Motor neuron (in vitro differentiated cells): Measurements from ENCODE around the gene RPL31. TPM values are rescaled to one million over a fixed set of nuclear protein-coding genes. Genes with fewer than 3 reads are reported as not detected.

ENCODE experiments used
- ATAC-seq, 8 experiments: fragments of 200-7000 bp; cut with Tn5 transposase; replicated peaks in 6 of 8; 2 replicates each; pipeline ENCODE4 v1.8.0; 2021; ENCODE audit warnings: mild to moderate bottlenecking in 8 of 8, moderate library complexity in 8 of 8
- H3K27ac ChIP-seq, 2 donors: fragments of 250-450 bp; sonication (Bioruptor Pico); 2 replicates each; pipeline ENCODE4 v1.9.0; 2021; ENCODE audit warnings: antibody characterized with exemption in 2 of 2, mild to moderate bottlenecking in 2 of 2, moderate library complexity in 1 of 2
- H3K4me1 ChIP-seq, 2 donors: fragments of 250-450 bp; sonication (Bioruptor Pico); replicated peaks in 1 of 2; 2 replicates each; pipeline ENCODE4 v1.6.1; 2021; ENCODE audit warnings: antibody characterized with exemption in 2 of 2, mild to moderate bottlenecking in 2 of 2, moderate library complexity in 1 of 2
- H3K4me3 ChIP-seq, 5 donors: fragments of 250-450 bp; sonication (Bioruptor Pico); 2 replicates each; pipeline ENCODE4 v1.9.0; 2021; ENCODE audit warnings: antibody characterized with exemption in 5 of 5, mild to moderate bottlenecking in 5 of 5, moderate library complexity in 4 of 5
- WGBS, 10 experiments: fragments of 450-650 bp; shearing (Covaris generic); methylation state at CpG; one replicate each; pipeline ENCODE4 v1.0.0; 2022; 5-methylcytosine and 5-hydroxymethylcytosine counted together
- in situ Hi-C, 9 experiments: fragments of 400-800 bp; cut with MboI; loops; one replicate each; pipeline ENCODE4 v1.15.0; 2021; ENCODE audit warnings: low sequenced_read_pairs in 9 of 9, low pct_unique_long_range_greater_than_20kb in 2 of 9; ENCODE audit not compliant: unreplicated experiment in 9 of 9
- total RNA-seq, 8 experiments: library from RNA; unstranded; fragments of 300-600 nt; gene quantifications; 2 replicates each; pipeline versions ENCODE4 v1.2.3 to v1.2.4, GENCODE V29; 2022

The RPL31 gene
- total RNA-seq, 8 experiments from 2014 or later, result 1,777 to 4,126 (median 2,476) TPM

GRCh38 chr2:101023327-101024107, 21.4 kb downstream of the RPL31 start:
- 90 to 100% (median 100%) methylated on average over 2 to 6 of the region's 6 CpGs; no CpG with 5 or more reads in 1 of the 10 experiments for WGBS, 10 experiments
- Histone ChIP-seq H3K27ac (no peak overlapping the region), H3K4me1 (peaks cover 6 to 7% of the 10 kb centered on the region in 2 donors), H3K4me3 (no peak overlapping the region)
- in situ Hi-C loops, result loop anchor here in 3 of 9 experiments (25.0 kb wide), 3 partner anchors 139 to 239 kb away; partner anchors contain the start of genes CNOT11 (in 1 of the 3) and TBC1D8 (in 1 of the 3)
- ATAC-seq, result no peak

- Histone ChIP-seq H3K4me1 (peaks cover 6 to 7% of the 10 kb centered on the region in 2 donors), H3K27ac (no peak overlapping the region), H3K4me3 (no peak overlapping the region)
- in situ Hi-C loops, result loop anchor here in 1 of 9 experiments (25.0 kb wide), 1 partner anchor 162 kb away; no protein-coding TSS in a partner anchor
- no peak for ATAC-seq
- 77 to 100% (median 87%) methylated on average over 2 to 6 of the region's 6 CpGs for WGBS, 10 experiments
Observed at GRCh38 chr2:101025561-101025960, 23.5 kb downstream of the RPL31 start.

GRCh38 chr2:101026253-101026701, 24.2 kb downstream of the RPL31 start:
- in situ Hi-C loops, result loop anchor here in 1 of 9 experiments (25.0 kb wide), 1 partner anchor 161 kb away; no protein-coding TSS in a partner anchor
- 24 to 83% (median 59%) methylated on average over 1 to 7 of the region's 9 CpGs; no CpG with 5 or more reads in 2 of the 10 experiments for whole genome bisulfite sequencing, 10 experiments
- H3K4me1 ChIP-seq, result peaks cover 6 to 7% of the 10 kb centered on the region in 2 donors
- H3K27ac ChIP-seq, result no peak overlapping the region
- H3K4me3 ChIP-seq, result no peak overlapping the region
- ATAC-seq, result peak in 3 of 8 experiments; percentile 30 to 65 (median 50)

- H3K27ac ChIP-seq, result no peak overlapping the region
- peak in 2 of 8 experiments; percentile 12 to 36 for ATAC-seq
- in situ Hi-C loops, result loop anchor here in 1 of 9 experiments (25.0 kb wide), 1 partner anchor 160 kb away; no protein-coding TSS in a partner anchor
- WGBS, 10 experiments, result 70 to 100% (median 100%) methylated on average over 1 to 5 of the region's 15 CpGs; no CpG with 5 or more reads in 2 of the 10 experiments
- peaks cover 6 to 7% of the 10 kb centered on the region in 2 donors for H3K4me1 ChIP-seq
- no peak overlapping the region for H3K4me3 ChIP-seq
Observed at GRCh38 chr2:101026923-101027469, 24.9 kb downstream of the RPL31 start.

DNA sequence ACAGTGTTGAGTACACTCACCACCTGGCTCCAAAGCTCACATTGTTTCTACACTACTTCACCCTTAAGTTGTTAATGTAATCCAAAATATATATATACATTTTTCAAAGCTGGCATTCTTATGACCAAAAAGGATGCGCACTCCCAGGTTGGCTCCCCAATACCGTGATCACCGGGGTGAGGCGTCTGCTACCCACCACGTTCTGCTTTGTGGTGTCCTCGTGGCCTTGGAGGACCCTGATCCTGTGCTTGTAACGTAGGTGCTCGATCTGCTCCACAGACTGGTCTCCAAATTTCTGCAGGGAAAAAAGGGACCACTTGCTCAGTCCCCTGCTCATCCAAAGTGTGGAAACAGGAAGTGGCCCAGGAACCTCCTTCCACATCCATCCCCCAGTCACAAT, 25.8 kb downstream of the RPL31 start:
- in situ Hi-C loops, result loop anchor here in 1 of 9 experiments (25.0 kb wide), 1 partner anchor 159 kb away; no protein-coding TSS in a partner anchor
- ATAC-seq, result no peak
- H3K4me1 ChIP-seq, result peaks cover 6 to 7% of the 10 kb centered on the region in 2 donors
- no peak overlapping the region for H3K27ac ChIP-seq
- H3K4me3 ChIP-seq, result no peak overlapping the region
- 60 to 100% (median 99%) methylated on average over 1 to 6 of the region's 8 CpGs; no CpG with 5 or more reads in 4 of the 10 experiments for WGBS, 10 experiments

GRCh38 chr2:101030866-101031554, 28.9 kb downstream of the RPL31 start:
- Histone ChIP-seq H3K4me1 (peaks cover 4 to 5% of the 10 kb centered on the region in 2 donors), H3K4me3 (no peak overlapping the region), H3K27ac (no peak overlapping the region)
- no peak for ATAC-seq
- WGBS, 10 experiments, result 20 to 100% (median 82%) methylated on average over 1 to 9 of the region's 10 CpGs; no CpG with 5 or more reads in 3 of the 10 experiments
- in situ Hi-C loops, result loop anchor here in 1 of 9 experiments (25.0 kb wide), 1 partner anchor 156 kb away; no protein-coding TSS in a partner anchor

DNA sequence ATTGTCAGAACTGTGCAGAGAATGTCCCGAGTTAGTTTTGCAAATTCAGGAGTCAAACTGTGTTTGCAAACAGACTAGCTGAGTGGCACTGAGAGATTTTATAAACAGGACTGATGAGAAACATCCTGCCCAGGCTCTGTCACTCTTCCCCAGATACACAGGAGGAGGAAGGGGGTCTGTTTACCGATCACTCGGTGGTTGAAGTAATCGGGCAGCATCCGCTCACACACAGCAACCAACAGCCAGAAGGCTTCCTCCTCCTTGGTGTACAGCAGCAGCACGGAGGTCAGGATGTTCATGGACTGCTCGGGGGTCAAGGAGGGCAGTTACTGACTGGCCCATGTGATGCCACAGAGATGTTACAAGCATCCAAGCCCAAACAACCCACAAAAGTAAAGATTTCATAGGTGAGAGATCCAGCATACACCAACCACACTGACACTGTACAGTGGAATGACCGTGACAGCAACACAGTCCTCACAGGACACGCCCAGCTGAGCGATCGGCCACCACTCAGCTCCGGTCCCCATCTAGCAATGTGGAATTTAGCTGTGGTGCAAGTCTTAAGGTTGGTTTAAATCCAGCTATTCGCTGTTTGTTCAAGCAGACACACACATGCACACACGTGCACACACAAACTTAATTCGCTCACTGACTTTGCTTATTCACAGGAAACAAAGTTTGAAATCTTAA, 30.1 kb downstream of the RPL31 start:
- WGBS, 10 experiments, result 68 to 97% (median 91%) methylated on average over 1 to 15 of the region's 15 CpGs; no CpG with 5 or more reads in 2 of the 10 experiments
- no peaks in the 10 kb centered on the region for H3K4me1 ChIP-seq
- H3K27ac ChIP-seq, result no peak overlapping the region
- in situ Hi-C loops, result loop anchor here in 1 of 9 experiments (25.0 kb wide), 1 partner anchor 155 kb away; no protein-coding TSS in a partner anchor
- H3K4me3 ChIP-seq, result no peak overlapping the region
- peak in 2 of 8 experiments; percentile 15 to 68 for ATAC-seq

DNA sequence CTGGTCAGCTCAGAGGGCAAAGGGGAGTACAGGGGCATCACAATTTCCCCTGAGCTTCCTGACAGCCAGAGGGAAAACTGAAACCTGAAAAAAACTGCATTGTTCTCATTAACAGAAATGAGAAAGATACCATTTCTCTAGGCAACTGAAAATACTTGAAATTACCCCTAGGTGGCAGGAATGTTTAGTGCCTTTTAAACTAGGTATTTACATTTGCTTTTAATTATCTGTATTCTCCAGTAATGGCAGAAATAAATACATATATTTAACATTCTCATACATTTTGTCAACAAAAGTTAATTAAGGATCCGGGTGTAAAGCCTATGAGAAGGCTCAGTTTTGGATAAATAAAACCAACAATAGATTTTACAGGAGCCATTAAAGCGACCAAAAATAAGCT, 34.5 kb downstream of the RPL31 start:
- in situ Hi-C loops, result loop anchor here in 1 of 9 experiments (25.0 kb wide), 1 partner anchor 151 kb away; no protein-coding TSS in a partner anchor
- WGBS, 10 experiments, result 0 to 100% (median 71%) methylated on average over 1 to 2 of the region's 2 CpGs; no CpG with 5 or more reads in 1 of the 10 experiments
- ATAC-seq, result peak in 3 of 8 experiments; percentile 37 to 53 (median 47)
- Histone ChIP-seq H3K4me1 (no peaks in the 10 kb centered on the region), H3K4me3 (no peak overlapping the region), H3K27ac (no peak overlapping the region)

GRCh38 chr2:101037161-101037755, 35.2 kb downstream of the RPL31 start:
- Histone ChIP-seq H3K4me3 (no peak overlapping the region), H3K27ac (no peak overlapping the region), H3K4me1 (no peaks in the 10 kb centered on the region)
- in situ Hi-C loops, result loop anchor here in 1 of 9 experiments (25.0 kb wide), 1 partner anchor 150 kb away; no protein-coding TSS in a partner anchor
- 69 to 100% (median 98%) methylated on average over 1 to 19 of the region's 19 CpGs; no CpG with 5 or more reads in 1 of the 10 experiments for WGBS, 10 experiments
- no peak for ATAC-seq

GRCh38 chr2:101038455-101039255, 36.6 kb downstream of the RPL31 start:
- Histone ChIP-seq H3K4me3 (no peak overlapping the region), H3K4me1 (no peaks in the 10 kb centered on the region), H3K27ac (no peak overlapping the region)
- 60 to 100% (median 92%) methylated on average over 1 to 5 of the region's 21 CpGs; no CpG with 5 or more reads in 3 of the 10 experiments for WGBS, 10 experiments
- in situ Hi-C loops, result loop anchor here in 1 of 9 experiments (25.0 kb wide), 1 partner anchor 149 kb away; no protein-coding TSS in a partner anchor
- peak in 2 of 8 experiments; percentile 23 to 50 for ATAC-seq

GRCh38 chr2:101040072-101040471, 38.0 kb downstream of the RPL31 start:
- in situ Hi-C loops, result loop anchor here in 1 of 9 experiments (25.0 kb wide), 1 partner anchor 147 kb away; no protein-coding TSS in a partner anchor
- H3K4me1 ChIP-seq, result no peaks in the 10 kb centered on the region
- no peak overlapping the region for H3K27ac ChIP-seq
- WGBS, 10 experiments, result 10 to 80% (median 59%) methylated on average over 1 to 10 of the region's 13 CpGs; no CpG with 5 or more reads in 4 of the 10 experiments
- ATAC-seq, result no peak
- no peak overlapping the region for H3K4me3 ChIP-seq
